Activated B cell treated with CpG ODN at 0.5 μM for 24 hours (primary cell): ENCODE data around the gene GLRA1. TPM values are rescaled to one million over a fixed set of nuclear protein-coding genes. Genes with fewer than 3 reads are reported as not detected.
"Not testable (repeated sequence)": the region's sequence is repeated elsewhere in the genome, so short reads cannot be mapped to it uniquely, and the experiment has no call there.

Experiments used
- ATAC-seq: fragments of 200-7000 bp; cut with Tn5 transposase; one replicate; pipeline ENCODE4 v1.10.0; 2021; ENCODE audit warnings: low read depth, mild to moderate bottlenecking, moderate library complexity
- CTCF ChIA-PET: fragments of 350-600 bp; sonication (Branson Sonifier 250); formaldehyde crosslinking; loops from one replicate; lab custom pipeline; 2021; ENCODE audit warnings: antibody characterized with exemption; lab: Charles Lee
- POLR2A ChIA-PET: fragments of 350-600 bp; sonication (Branson Sonifier 250); formaldehyde crosslinking; loops from one replicate; lab custom pipeline; 2021; ENCODE audit warnings: antibody characterized with exemption; lab: Charles Lee
- DNase-seq: peaks from one replicate; pipeline ENCODE4 v3.0.0; 2022
- H3K27ac Mint-ChIP-seq: one replicate; pipeline ENCODE4 v1.8.0; 2020; ENCODE audit warnings: mixed read lengths
- H3K27me3 Mint-ChIP-seq: one replicate; pipeline ENCODE4 v1.8.0; 2021; ENCODE audit warnings: mixed read lengths
- H3K36me3 Mint-ChIP-seq: one replicate; pipeline ENCODE4 v1.8.0; 2021; ENCODE audit warnings: low read depth, mixed read lengths
- H3K4me1 Mint-ChIP-seq: one replicate; pipeline ENCODE4 v1.8.0; 2021; ENCODE audit warnings: mixed read lengths
- H3K4me3 Mint-ChIP-seq: one replicate; pipeline ENCODE4 v1.8.0; 2020; ENCODE audit warnings: mild to moderate bottlenecking, mixed read lengths
- H3K9me3 Mint-ChIP-seq: one replicate; pipeline ENCODE4 v1.8.0; 2020; ENCODE audit warnings: mixed read lengths
- CTCF ChIP-seq: fragments of 200-600 bp; IDR thresholded peaks from one replicate; pipeline ENCODE4 v1.8.0; 2022; ENCODE audit warnings: antibody characterized with exemption, mild to moderate bottlenecking
- intact Hi-C: fragments of 100-400 bp; cut with micrococcal nuclease; formaldehyde crosslinking; loops from one replicate; pipeline ENCODE4 v1.15.1; 2024
- total RNA-seq: library from RNA; stranded (reverse); gene quantifications from 2 replicates; pipeline ENCODE4 v1.2.3, GENCODE V29; 2022

Gene GLRA1
- total RNA-seq, 1 donor from 2014 or later, result not detected

- no peak overlapping the region for H3K27ac Mint-ChIP-seq
- TF ChIP-seq CTCF, result no peak
- H3K4me1 Mint-ChIP-seq, result no peaks in the 10 kb centered on the region
- no peak for DNase-seq
- no peak overlapping the region for H3K4me3 Mint-ChIP-seq
- intact Hi-C loops, result no loop called here
- H3K27me3 Mint-ChIP-seq, result peaks cover 2% of the 10 kb centered on the region
- ATAC-seq, result no peak
- no peaks in the 10 kb centered on the region for H3K36me3 Mint-ChIP-seq
- ChIA-PET CTCF (no interaction called here), POLR2A (no interaction called here)
- no peaks in the 10 kb centered on the region for H3K9me3 Mint-ChIP-seq
Measured at GRCh38 chr5:151862811-151863472, 61.7 kb downstream of the GLRA1 start.

GRCh38 chr5:151860867-151861266 lies 63.8 kb downstream of the GLRA1 start:
- H3K27ac Mint-ChIP-seq, CTCF ChIA-PET, H3K4me3 Mint-ChIP-seq, H3K4me1 Mint-ChIP-seq, H3K36me3 Mint-ChIP-seq, H3K9me3 Mint-ChIP-seq, intact Hi-C loops, ATAC-seq, POLR2A ChIA-PET, H3K27me3 Mint-ChIP-seq, DNase-seq: not testable (repeated sequence)

GRCh38 chr5:151856861-151857260 lies 67.8 kb downstream of the GLRA1 start:
- H3K36me3 Mint-ChIP-seq, result no peaks in the 10 kb centered on the region
- no peaks in the 10 kb centered on the region for H3K4me1 Mint-ChIP-seq
- DNase-seq (no peak), ATAC-seq (no peak)
- CTCF ChIA-PET, result no interaction called here
- no peak overlapping the region for H3K27ac Mint-ChIP-seq
- POLR2A ChIA-PET, result no interaction called here
- intact Hi-C loops, result no loop called here
- H3K27me3 Mint-ChIP-seq, result no peaks in the 10 kb centered on the region
- no peak for TF ChIP-seq CTCF
- H3K9me3 Mint-ChIP-seq, result no peaks in the 10 kb centered on the region
- H3K4me3 Mint-ChIP-seq, result no peak overlapping the region

GRCh38 chr5:151855701-151856100 lies 69.0 kb downstream of the GLRA1 start:
- CTCF ChIA-PET, result no interaction called here
- POLR2A ChIA-PET, result no interaction called here
- Mint-ChIP-seq H3K27me3 (no peaks in the 10 kb centered on the region), H3K4me3 (no peak overlapping the region), H3K36me3 (no peaks in the 10 kb centered on the region), H3K27ac (no peak overlapping the region), H3K4me1 (no peaks in the 10 kb centered on the region), H3K9me3 (no peaks in the 10 kb centered on the region)
- intact Hi-C loops, result no loop called here
- DNase-seq, result no peak
- ATAC-seq, result no peak
- TF ChIP-seq CTCF, result no peak

GRCh38 chr5:151847871-151848270 lies 76.8 kb downstream of the GLRA1 start:
- DNase-seq (no peak), ATAC-seq (no peak)
- Mint-ChIP-seq H3K4me3 (no peak overlapping the region), H3K27me3 (no peaks in the 10 kb centered on the region), H3K27ac (no peak overlapping the region), H3K4me1 (no peaks in the 10 kb centered on the region), H3K9me3 (peaks cover 2% of the 10 kb centered on the region), H3K36me3 (no peaks in the 10 kb centered on the region)
- TF ChIP-seq CTCF, result no peak
- intact Hi-C loops, result no loop called here
- POLR2A ChIA-PET, result no interaction called here
- CTCF ChIA-PET, result no interaction called here

- H3K4me3 Mint-ChIP-seq, result no peak overlapping the region
- no peak for TF ChIP-seq CTCF
- ATAC-seq (no peak), DNase-seq (no peak)
- H3K27ac Mint-ChIP-seq, result no peak overlapping the region
- no peaks in the 10 kb centered on the region for H3K27me3 Mint-ChIP-seq
- POLR2A ChIA-PET, result no interaction called here
- H3K9me3 Mint-ChIP-seq, result peaks cover 2% of the 10 kb centered on the region
- H3K4me1 Mint-ChIP-seq, result no peaks in the 10 kb centered on the region
- intact Hi-C loops, result no loop called here
- no peaks in the 10 kb centered on the region for H3K36me3 Mint-ChIP-seq
- CTCF ChIA-PET, result no interaction called here
Measured at GRCh38 chr5:151846765-151847164, 77.9 kb downstream of the GLRA1 start.

GRCh38 chr5:151832843-151833242 lies 91.8 kb downstream of the GLRA1 start:
- peaks cover 12% of the 10 kb centered on the region for H3K36me3 Mint-ChIP-seq
- CTCF ChIA-PET, H3K27ac Mint-ChIP-seq, H3K4me3 Mint-ChIP-seq, H3K27me3 Mint-ChIP-seq, POLR2A ChIA-PET, DNase-seq, H3K4me1 Mint-ChIP-seq, intact Hi-C loops, ATAC-seq: not testable (repeated sequence)
- peaks cover 33% of the 10 kb centered on the region for H3K9me3 Mint-ChIP-seq
